GM12892 (cell line): Measurements from ENCODE around the gene RAB27B.

Experiments used
- POLR2A ChIP-seq: IDR thresholded peaks from 2 replicates; pipeline ENCODE4 v1.6.1; 2011; ENCODE audit warnings: low read depth, low read length, control low read depth
- POLR2AphosphoS5 ChIP-seq: IDR thresholded peaks from 2 replicates; pipeline ENCODE4 v1.6.1; 2011; ENCODE audit warnings: low read depth, low read length, control low read depth

DNA sequence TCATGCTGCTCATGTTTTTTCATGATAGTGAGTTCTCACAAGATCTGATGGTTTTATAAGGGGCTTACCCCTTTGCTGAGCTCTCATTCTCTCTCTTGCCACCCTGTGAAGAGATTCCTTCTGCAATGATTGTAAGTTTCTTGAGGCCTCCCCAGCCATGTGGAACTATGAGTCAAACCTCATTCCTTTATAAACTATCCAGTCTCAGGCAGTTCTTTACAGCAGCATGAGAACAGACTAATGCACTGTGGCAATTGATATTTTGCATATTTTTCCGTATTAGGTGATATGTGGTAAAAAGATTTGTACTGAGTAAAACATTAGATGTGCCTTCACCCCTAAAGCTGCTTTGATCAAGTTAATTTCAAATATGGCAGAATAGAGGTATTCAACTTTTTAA is 48.8 kb downstream of the RAB27B start:
- TF ChIP-seq POLR2AphosphoS5 = no peak
- TF ChIP-seq POLR2A = no peak
